Transverse colon (tissue), 4 donors: ENCODE measurements around the gene SERINC3. TPM values are rescaled to one million over a fixed set of nuclear protein-coding genes. Genes with fewer than 3 reads are reported as not detected.

Source experiments
- DNase-seq: peaks from one replicate; pipeline ENCODE4 v3.0.0-alpha.2; 2019
- H3K27ac ChIP-seq, 4 donors: fragments of 200-600 bp; sonication (generic); 2 replicates each; pipeline ENCODE4 v1.5.1; 2016 to 2018; ENCODE audit warnings: inconsistent platforms in 4 of 4
- H3K27me3 ChIP-seq: fragments of 200-600 bp; sonication (generic); 2 replicates; pipeline ENCODE4 v1.5.1; 2017; ENCODE audit warnings: inconsistent platforms
- H3K36me3 ChIP-seq, 4 donors: fragments of 200-600 bp; sonication (generic); 2 replicates each; pipeline ENCODE4 v1.5.1; 2017 to 2019; ENCODE audit warnings: inconsistent platforms in 4 of 4
- H3K4me1 ChIP-seq, 4 donors: fragments of 200-600 bp; sonication (generic); 2 replicates each; pipeline ENCODE4 v1.5.1; 2017 to 2020; ENCODE audit warnings: inconsistent platforms in 4 of 4
- H3K4me3 ChIP-seq, 4 donors: fragments of 200-600 bp; sonication (generic); 1 replicate in 1 of 4; 2 replicates in 3 of 4; pipeline versions ENCODE4 v1.5.1 to v1.6.1; 2017 to 2019; ENCODE audit warnings: inconsistent platforms in 4 of 4
- H3K9me3 ChIP-seq, 2 donors: fragments of 200-600 bp; sonication (generic); 2 replicates each; pipeline ENCODE4 v1.5.1; 2017 to 2019; ENCODE audit warnings: inconsistent platforms in 2 of 2
- CTCF ChIP-seq, 5 experiments: fragments of 200-600 bp in 3 of 5; fragments of 450-650 bp in 2 of 5; sonication (generic) in 3 of 5; IDR thresholded peaks; 1 replicate in 2 of 5; 2 replicates in 3 of 5; pipeline ENCODE4 v1.5.1; 2016 to 2017; ENCODE audit warnings: antibody characterized with exemption in 5 of 5, inconsistent platforms in 3 of 5, mild to moderate bottlenecking in 2 of 5, moderate library complexity in 1 of 5
- EP300 ChIP-seq: sonication (generic); formaldehyde crosslinking; IDR thresholded peaks from one replicate; pipeline ENCODE4 v1.6.1; 2017; ENCODE audit warnings: antibody characterized with exemption, low read depth
- POLR2A ChIP-seq: fragments of 450-650 bp; IDR thresholded peaks from one replicate; pipeline ENCODE4 v1.6.1; 2016; ENCODE audit warnings: antibody characterized with exemption, mild to moderate bottlenecking, moderate library complexity
- POLR2AphosphoS5 ChIP-seq, 3 donors: sonication (generic); formaldehyde crosslinking; IDR thresholded peaks; one replicate each; pipeline ENCODE4 v1.6.1; 2016; ENCODE audit warnings: antibody characterized with exemption in 3 of 3
- WGBS, 2 donors: methylation state at CpG; one replicate each; pipeline ENCODE4 v1.1.5; 2018; ENCODE audit warnings: low coverage in 1 of 2; 5-methylcytosine and 5-hydroxymethylcytosine counted together
- in situ Hi-C, 4 donors: fragments of 200-750 bp; cut with MboI; loops; one replicate each; pipeline versions ENCODE4 v1.15.0 to v1.15.1; 2017; ENCODE audit warnings: low sequenced_read_pairs in 3 of 4, low pct_ligation_motif_present in 1 of 4, low pct_unique_long_range_greater_than_20kb in 1 of 4
- intact Hi-C: fragments of 100-400 bp; cut with DNase I; formaldehyde crosslinking; loops from one replicate; pipeline ENCODE4 v1.15.1; 2023; ENCODE audit warnings: low total_unique reads
- total RNA-seq, 4 donors: library from RNA; depleted of rRNA; stranded (reverse); fragments of >200 nt; gene quantifications; one replicate each; pipeline ENCODE4 v1.1.0, GENCODE V29; 2016

Gene SERINC3
- total RNA-seq, 4 donors from 2014 or later: 19.3 to 85.7 (median 53.1) TPM

DNA sequence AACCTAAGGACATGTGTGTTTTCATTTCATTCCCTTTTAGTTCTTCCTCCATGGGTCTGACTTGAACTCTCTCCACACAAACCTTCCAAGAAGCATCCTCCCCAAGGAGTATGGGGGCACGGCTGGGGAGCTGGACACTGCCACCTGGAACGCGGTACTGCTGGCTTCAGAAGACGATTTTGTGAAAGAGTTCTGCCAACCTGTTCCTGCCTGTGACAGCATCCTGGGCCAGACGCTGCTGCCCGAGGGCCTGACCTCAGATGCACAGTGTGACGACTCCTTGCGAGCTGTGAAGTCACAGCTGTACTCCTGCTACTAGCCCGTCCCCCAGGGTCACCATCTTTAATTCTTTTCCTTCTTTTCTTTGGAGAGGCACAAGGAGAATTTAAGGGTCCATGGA, 32.6 kb downstream of the SERINC3 start:
- H3K27me3 ChIP-seq: no peaks in the 10 kb centered on the region
- in situ Hi-C loops: no loop called here
- H3K9me3 ChIP-seq: no peaks in the 10 kb centered on the region
- no peak overlapping the region for H3K27ac ChIP-seq
- peaks cover 0 to 5% (median 0%) of the 10 kb centered on the region in 4 donors for H3K4me1 ChIP-seq
- H3K4me3 ChIP-seq: no peak overlapping the region
- DNase-seq: no peak
- no peak for TF ChIP-seq POLR2AphosphoS5 (IDR thresholded peaks at IDR 0.05)
- no peak for TF ChIP-seq EP300
- no peak for TF ChIP-seq CTCF (IDR thresholded peaks at IDR 0.05)
- no peak for TF ChIP-seq POLR2A
- 89 to 96% methylated on average over 4 to 9 of the region's 9 CpGs for WGBS, 2 donors
- peaks cover 0 to 62% (median 10%) of the 10 kb centered on the region in 4 donors for H3K36me3 ChIP-seq
- intact Hi-C loops: no loop called here

DNA sequence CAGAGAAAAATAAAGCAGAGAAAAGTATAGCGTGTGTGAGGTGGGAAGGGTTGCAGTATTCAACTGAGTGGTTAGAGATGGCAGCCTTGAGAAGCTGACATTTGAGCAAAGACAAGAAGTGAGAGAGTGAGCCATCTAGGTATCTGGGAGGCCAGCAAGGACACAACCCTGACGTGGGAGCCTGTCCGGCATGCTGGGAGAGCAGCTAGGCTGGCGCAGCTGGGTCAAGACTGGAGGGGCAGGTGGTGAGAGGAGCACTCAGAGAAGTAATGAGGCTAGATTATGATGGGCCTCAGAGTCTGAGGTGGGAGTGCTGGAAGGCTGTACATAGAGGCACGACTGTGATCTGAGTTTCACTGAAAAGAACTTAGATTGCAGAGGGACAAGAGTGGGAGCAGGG, 33.3 kb downstream of the SERINC3 start:
- peaks cover 0 to 58% (median 10%) of the 10 kb centered on the region in 4 donors for H3K36me3 ChIP-seq

GRCh38 chr20:44485830-44486198, 36.1 kb downstream of the SERINC3 start:
- WGBS, 2 donors: 63 to 85% methylated on average over 1 to 2 of the region's 2 CpGs
- no peak overlapping the region for H3K27ac ChIP-seq
- TF ChIP-seq CTCF (IDR thresholded peaks at IDR 0.05) (no peak), POLR2A (no peak), EP300 (no peak), POLR2AphosphoS5 (IDR thresholded peaks at IDR 0.05) (no peak)
- no peaks in the 10 kb centered on the region for H3K9me3 ChIP-seq
- no peaks in the 10 kb centered on the region for H3K4me1 ChIP-seq
- H3K36me3 ChIP-seq: peaks cover 0 to 33% (median 10%) of the 10 kb centered on the region in 4 donors
- no peak overlapping the region for H3K4me3 ChIP-seq
- H3K27me3 ChIP-seq: no peaks in the 10 kb centered on the region
- no peak for DNase-seq
- in situ Hi-C loops: no loop called here
- intact Hi-C loops: no loop called here

More for the DNA sequence above, 33.3 kb downstream of the SERINC3 start:
- Histone ChIP-seq H3K4me1 (peaks cover 0 to 5% (median 0%) of the 10 kb centered on the region in 4 donors), H3K27ac (no peak overlapping the region), H3K27me3 (no peaks in the 10 kb centered on the region), H3K4me3 (no peak overlapping the region), H3K9me3 (no peaks in the 10 kb centered on the region)
- in situ Hi-C loops (no loop called here), intact Hi-C loops (no loop called here)
- 78 to 89% methylated on average over 2 to 5 of the region's 5 CpGs for WGBS, 2 donors
- TF ChIP-seq POLR2A: no peak
- no peak for TF ChIP-seq POLR2AphosphoS5 (IDR thresholded peaks at IDR 0.05)
- TF ChIP-seq EP300: no peak
- TF ChIP-seq CTCF (IDR thresholded peaks at IDR 0.05): no peak
- DNase-seq: no peak

DNA sequence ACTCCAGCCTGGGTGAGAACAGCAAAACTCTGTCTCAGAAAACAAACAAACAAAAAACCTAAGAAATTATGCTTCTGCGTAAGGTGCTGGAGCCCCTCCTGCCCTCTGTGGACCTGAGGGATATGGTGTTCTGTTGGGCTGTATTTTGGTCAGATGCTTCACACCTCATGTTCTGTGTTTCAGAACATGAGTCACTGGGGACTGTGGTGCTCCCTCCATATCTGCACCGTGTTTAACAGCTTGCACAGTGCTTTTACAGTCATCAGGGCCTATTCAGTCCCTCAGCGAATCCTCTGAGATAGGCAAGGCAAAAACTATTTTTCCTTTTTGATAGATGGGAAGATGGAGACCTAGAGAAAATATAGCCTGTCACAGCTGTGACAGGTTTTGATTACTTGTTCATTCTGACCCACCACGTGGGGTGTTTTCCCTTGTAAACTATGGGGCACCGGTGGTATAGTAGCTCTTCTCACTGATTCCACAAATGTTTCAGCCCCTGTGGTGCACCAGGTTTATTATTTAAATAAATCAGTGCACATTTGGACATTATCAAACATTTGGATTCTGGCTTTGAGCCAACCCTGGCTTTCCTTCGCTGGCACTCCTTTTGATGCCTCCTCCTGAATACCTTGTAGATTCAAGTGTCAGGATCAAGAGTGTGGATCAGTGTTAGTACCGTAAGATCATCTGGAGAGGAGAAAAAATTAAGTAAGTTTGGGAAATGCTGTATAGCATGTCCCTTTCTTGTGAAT, 36.6 kb downstream of the SERINC3 start:
- WGBS, 2 donors: 84 to 100% methylated on average over 3 to 7 of the region's 7 CpGs
- H3K9me3 ChIP-seq: no peaks in the 10 kb centered on the region
- no peak for DNase-seq
- no peaks in the 10 kb centered on the region for H3K4me1 ChIP-seq
- H3K27me3 ChIP-seq: no peaks in the 10 kb centered on the region
- H3K4me3 ChIP-seq: no peak overlapping the region
- TF ChIP-seq POLR2A (no peak), POLR2AphosphoS5 (IDR thresholded peaks at IDR 0.05) (peak in 1 of 3 donors; percentile 3), EP300 (no peak)
- no peak overlapping the region for H3K27ac ChIP-seq
- intact Hi-C loops: no loop called here
- peaks cover 0 to 30% (median 8%) of the 10 kb centered on the region in 4 donors for H3K36me3 ChIP-seq
- in situ Hi-C loops: no loop called here
